GM18870 (cell line): Measurements from ENCODE around the gene WDR62.
"Not testable (repeated sequence)": the region's sequence is repeated elsewhere in the genome, so short reads cannot be mapped to it uniquely, and the experiment has no call there.

Source experiments
- ATAC-seq: cut with Tn5 transposase; IDR thresholded peaks from one replicate; pipeline ENCODE4 v1.9.1; 2021; ENCODE audit warnings: moderate library complexity; ENCODE audit not compliant: unreplicated experiment

Gene WDR62

DNA sequence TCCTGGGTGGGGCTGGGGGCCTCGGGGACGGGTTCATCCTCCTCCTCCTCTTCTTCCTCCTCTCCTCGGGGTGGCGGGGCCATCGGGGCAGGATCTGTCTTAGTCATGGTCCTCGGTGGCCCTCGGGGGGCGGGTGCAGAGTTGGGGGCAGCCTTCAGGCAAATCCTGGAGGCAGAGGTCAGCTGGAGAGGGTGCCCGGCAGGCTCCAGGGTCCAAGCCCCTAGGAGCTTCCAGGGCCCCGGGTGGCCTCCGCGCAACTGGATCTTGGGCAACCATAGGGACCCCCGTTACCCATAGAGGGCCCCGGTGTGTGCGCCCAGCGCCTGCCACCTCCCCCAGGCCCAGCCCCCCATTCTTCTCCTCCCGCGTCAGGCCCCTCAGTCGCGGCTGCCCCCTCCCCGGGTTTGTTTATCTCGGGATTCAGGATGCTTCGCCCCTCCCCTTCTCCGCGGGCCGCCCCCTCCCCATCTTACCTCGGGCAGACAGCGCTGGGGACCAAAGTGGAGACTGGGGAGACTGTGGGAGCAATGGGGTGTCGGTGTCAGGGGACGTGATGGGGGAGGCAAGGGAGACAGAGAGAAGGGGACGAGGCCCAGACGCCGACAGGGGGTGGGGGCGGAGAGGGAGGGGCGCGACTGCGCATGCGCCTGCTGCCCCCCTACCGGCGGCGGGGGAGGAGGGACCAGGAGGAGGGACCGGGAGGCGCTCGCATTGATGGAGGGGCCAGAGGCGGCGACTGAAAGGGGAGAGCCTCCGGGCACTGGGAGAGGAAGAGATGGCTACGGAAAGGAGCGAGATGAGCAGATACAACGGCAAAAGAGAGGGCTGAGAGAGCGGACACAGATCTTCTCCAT is 22.2 kb upstream of the WDR62 start, which contains the start of gene CLIP3:
TSS of gene CLIP3 (minus strand) at position 623 of the 854 bp plus-strand sequence. CDS start at position 107, 516 bp downstream.
- ATAC-seq, result no peak

DNA sequence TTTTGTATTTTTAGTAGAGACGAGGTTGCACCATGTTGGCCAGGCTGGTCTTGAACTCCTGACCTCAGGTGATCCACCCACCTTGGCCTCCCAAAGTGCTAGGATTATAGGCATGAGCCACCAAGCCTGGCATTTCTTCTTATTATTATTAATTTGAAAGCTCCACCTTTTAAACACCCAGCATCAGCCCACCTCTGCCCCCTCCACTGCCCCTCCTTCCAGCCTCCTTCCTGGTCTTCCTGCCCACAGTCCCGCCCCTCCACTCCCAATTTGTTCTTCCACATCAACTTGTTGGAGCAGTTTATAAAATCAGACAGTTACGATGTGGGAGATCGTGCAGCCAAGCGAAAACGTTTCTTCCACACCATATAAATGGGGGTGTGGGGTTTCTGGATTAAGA is 14.2 kb upstream of the WDR62 start:
- ATAC-seq, result no peak

DNA sequence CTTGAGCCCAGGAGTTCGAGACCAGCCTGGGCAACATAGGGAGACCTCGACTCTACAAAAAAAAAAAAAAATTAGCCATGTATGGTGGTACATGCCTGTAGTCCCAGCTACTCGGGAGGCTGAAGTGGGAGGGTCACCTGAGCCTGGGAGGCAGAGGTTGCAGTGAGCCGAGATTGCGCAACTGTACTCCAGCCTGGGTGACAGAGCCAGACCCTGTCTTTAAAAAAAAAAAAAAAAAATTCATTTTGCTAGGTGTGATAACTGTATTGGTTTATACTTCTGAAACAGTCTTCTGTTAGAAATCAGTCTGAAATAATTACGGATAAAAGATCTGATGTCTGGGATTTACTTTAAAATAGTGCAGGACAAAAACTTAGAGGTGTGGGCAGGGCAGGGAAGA is 13.6 kb upstream of the WDR62 start:
- ATAC-seq, result not testable (repeated sequence)

DNA sequence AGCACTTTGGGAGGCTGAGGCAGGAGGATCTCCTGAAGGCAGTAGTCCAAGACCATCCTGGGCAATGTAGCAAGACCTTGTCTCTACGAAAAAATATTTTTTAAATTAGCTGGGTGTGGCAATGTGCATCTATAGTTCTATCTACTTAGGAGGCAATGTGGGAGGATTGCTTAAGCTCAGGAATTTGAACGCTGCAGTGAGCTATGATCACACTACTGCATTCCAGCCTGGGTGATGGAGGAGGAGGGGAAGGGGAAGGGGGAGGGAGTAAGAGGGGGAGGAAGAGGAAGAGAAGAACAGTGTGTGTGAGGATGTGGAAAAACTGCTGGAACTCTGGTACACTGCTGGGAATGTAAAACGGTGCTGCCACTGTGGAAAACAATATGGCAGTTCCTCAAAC is 12.9 kb upstream of the WDR62 start:
- ATAC-seq, result no peak

GRCh38 chr19:36043952-36044351 is 10.7 kb upstream of the WDR62 start:
- ATAC-seq, result no peak

GRCh38 chr19:36046443-36047050 is 8.2 kb upstream of the WDR62 start:
- no peak for ATAC-seq

DNA sequence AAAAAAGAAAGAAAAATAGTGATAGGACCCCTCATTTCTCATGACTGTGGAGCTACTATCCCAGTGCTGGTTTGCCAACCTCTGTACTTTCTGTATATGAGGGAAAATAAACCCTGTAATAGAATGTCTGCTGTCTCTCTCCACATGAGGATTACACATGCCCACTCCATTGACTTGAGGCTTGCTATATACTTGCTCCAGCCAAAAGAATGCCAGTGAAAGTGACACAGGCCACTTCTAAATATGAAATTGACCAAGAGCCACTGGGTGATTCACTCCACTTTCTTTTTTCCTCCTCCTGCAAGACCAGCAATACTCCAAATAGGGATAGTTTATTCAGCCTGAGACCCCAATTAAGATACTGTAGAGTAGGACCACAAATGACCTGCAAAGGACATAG is 6.9 kb upstream of the WDR62 start:
- no peak for ATAC-seq

GRCh38 chr19:36049080-36049698 is 5.5 kb upstream of the WDR62 start:
- ATAC-seq, result no peak

DNA sequence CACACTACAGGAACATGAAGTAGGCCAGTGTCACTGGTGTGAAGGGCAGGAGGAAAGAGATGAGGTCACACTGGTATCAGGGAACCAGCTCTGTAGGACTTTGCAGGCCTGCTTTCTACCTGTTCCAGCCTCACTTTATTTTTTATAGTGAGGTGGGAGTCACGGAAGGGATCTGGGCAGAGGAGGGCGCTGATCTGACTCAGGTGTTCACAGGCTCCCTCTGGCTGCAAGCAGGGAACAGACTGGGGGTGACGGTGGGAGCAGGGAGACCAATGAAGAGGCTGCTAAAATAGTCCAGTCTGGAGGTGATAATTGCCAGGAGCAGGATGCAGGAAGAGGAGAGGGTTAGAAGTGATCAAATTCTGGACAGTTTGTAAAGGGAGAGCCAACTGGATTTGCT is 3.5 kb upstream of the WDR62 start:
- no peak for ATAC-seq

GRCh38 chr19:36051637-36052036 is 3.1 kb upstream of the WDR62 start:
- no peak for ATAC-seq

DNA sequence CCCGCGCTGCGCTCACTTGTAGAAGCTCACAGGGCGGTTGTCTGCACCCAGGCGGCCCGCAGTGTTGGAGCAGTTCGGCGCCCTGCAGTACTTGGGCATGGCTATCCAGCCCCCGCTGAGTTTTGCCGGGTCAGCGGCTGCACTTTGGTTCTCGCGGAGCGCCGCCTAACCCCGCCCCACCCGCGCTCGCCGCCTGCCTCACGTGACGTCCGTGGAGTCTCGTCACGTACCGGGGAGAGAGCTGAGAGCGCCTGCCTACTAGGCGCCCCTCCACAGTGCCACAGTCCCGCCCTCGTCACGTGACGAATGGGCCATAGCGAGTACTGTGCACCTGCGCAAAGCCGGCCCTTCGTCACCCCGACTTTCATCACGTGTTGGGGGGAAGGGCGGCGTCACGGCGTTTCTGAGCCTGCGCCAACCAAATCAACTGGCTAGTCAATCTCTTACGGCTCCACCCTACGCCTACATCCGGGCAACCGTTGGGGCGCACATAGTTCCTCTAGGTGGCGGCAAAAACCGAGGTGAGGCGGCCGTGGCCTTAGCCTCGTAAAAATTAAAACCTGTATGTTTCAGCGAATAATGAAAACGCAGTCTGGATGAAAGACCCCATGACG is 471 bp upstream of the WDR62 start, which contains the start of gene THAP8:
TSS of gene THAP8 (minus strand) at position 167 of the 614 bp plus-strand sequence. CDS start at position 99, 68 bp downstream.
- peak; percentile 75 for ATAC-seq

DNA sequence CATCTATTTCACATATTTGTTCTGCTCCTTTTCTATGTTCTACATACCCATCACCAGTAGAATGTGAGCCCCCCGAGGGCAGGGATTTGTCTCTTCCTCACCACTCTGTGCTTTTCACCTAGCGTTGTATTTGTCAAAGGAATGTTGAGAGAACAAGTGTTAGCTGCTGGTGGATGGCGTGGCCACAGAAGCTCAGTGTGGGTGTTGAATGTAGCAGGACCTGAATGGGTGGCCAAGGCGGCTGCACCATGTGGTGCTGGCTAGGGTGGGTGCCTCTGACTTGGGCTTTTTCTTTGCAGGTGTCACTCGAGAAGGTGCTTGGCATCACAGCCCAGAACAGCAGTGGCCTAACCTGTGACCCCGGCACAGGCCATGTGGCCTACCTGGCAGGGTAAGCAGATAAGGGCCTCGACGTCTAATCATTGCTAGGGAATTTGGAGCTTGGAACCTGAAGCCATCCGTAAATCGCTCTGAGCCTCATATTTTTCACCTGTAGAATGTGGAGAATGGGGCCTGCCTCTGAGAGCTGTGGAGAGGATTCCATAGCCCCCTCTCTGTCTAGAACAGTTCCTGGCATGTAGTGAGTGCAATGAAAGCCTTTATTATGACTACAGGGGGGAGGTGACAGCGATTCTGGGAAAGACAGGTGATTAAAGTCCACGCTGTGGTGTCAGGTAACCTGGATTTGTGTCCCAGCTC is 3.9 kb downstream of the WDR62 start:
- ATAC-seq, result no peak

DNA sequence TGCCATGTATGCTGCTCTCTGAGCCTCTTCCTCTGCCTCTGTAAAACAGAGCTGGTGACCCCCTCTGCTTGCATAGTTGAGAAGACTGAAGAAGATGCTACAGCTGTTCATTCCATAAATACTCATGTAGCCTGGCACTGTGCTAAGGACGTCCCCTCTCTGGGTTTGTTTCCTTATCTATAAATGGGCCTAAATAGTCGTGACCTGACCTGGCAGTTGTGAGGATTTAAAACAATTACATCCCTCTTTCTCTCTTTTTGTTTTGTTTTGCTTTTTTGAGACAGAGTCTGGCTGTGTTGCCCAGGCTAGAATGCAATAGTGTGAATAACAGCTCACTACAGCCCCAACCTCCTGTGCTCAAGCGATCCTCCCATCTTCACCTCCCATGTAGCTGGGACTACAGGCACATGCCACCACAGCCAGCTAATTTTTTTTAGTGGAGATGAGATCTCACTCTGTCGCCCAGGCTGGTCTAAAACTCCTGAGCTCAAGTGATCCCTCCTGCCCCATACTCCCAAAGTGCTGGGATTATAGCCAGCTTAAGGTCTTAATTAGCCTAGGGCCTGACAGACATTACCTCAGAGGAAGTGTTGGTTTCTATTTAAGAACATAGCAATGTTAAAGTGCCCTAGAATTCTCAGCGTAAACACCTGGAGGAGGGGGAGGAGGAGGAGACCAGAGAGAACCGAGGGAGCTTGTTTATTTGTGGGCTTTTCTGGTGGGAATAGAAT is 4.6 kb downstream of the WDR62 start:
- no peak for ATAC-seq

DNA sequence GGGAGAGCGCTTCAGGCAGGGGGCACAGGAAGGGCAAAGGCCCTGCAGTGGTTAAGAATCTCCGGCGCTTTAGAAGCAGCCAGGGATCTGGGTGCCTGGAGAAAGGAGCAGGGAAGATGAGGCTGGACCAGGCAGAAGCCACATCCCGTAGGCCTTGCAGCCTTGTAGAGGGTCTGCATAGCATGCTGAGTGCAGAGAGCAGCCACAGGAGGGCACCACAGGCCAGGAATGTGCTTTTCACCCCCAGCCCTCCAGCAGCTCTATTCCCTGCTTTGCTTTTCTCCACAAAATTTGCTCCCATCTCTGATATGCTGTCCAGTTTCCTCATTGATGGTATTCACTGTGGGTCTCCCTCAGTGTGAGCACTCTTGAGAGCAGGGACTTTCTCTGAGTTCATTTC is 5.7 kb downstream of the WDR62 start:
- no peak for ATAC-seq

DNA sequence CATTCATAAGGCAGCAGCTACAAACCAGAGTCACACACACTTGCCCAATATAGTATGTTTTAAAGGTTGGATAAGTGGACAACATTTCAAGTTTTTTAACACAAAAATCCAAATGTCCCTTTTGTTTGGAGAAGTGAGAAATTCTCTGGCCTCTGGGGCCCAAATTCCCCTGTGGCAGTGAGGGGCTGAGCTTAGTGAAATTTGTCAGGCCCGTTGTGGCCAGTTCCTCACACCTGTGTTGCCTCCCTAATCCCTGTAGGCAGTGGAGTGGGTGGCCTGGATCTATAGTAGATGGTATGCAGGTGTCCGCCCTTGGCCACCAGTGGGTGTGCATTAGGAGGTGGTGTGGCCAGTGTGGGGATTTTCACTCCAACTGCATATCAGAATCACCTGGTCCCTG is 6.7 kb downstream of the WDR62 start:
- no peak for ATAC-seq

DNA sequence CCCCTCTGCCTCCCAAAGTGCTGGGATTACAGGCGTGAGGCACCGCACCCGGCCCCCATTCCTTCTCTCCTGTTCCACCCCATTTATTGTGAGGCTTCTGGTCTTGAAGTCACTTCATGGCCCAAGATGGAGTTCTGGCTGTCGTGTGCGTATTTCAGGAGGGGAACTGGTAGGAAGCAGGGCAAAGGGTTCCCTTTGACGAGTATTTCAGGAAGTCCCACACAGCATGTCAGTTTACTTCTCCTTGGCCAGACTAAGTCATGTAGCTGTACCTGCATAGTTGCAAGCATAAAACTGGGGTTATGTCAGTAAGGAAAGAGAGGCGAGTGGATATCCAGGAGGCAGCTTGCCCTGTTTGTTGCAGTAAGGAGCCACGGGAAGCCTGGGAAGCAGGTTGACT is 10.1 kb downstream of the WDR62 start:
- no peak for ATAC-seq

GRCh38 chr19:36067681-36068080 is 13.0 kb downstream of the WDR62 start:
- no peak for ATAC-seq

DNA sequence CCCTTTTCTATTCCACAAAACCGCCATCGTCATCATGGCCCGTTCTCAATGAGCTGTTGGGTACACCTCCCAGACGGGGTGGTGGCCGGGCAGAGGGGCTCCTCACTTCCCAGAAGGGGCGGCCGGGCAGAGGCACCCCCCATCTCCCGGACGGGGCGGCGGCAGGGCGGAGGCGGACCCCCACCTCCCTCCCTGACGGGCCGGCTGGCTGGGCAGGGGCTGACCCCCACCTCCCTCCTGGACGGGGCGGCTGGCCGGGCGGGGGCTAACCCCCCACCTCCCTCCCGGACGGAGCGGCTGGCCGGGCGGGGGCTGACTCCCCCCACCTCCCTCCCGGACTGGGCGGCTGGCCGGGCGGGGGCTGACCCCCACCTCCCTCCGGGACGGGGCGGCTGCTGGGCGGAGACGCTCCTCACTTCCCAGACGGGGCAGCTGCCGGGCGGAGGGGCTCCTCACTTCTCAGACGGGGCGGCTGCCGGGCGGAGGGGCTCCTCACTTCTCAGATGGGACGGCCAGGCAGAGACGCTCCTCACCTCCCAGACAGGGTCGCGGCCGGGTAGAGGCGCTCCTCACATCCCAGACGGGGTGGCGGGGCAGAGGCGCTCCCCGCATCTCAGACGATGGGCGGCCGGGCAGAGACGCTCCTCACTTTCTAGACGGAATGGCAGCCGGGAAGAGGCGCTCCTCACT is 14.3 kb downstream of the WDR62 start:
- ATAC-seq, result not testable (repeated sequence)

DNA sequence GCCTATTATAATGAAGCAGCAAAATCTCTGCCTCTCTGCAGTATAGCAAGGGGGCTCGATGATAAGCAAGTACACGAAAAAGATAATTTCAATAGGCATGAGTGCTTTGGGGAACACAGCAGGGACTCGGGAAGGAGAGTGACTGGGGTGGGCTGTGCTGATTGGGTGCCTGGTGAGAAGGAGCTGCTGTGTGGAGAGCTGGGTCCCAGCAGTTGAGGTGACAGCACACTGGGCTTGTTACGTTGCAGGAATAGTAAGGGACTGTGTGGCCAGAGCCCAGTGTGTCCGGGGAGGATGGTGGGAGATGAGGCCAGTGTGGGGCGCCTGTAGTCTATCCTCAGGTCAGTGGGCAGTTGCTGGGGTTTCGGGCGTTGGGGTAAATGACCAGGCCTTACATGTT is 17.4 kb downstream of the WDR62 start:
- ATAC-seq, result no peak
